Inflammatory macrophage treated with lipopolysaccharide for 4 hours (primary cell): ENCODE results near the gene ISLR.

ENCODE experiments used
- DNase-seq: peaks from one replicate; pipeline ENCODE4 v3.0.0-alpha.2; 2020

Gene ISLR, protein sequence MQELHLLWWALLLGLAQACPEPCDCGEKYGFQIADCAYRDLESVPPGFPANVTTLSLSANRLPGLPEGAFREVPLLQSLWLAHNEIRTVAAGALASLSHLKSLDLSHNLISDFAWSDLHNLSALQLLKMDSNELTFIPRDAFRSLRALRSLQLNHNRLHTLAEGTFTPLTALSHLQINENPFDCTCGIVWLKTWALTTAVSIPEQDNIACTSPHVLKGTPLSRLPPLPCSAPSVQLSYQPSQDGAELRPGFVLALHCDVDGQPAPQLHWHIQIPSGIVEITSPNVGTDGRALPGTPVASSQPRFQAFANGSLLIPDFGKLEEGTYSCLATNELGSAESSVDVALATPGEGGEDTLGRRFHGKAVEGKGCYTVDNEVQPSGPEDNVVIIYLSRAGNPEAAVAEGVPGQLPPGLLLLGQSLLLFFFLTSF

GRCh38 chr15:74173380-74174218 is at the start of gene ISLR:
Gene ISLR (plus strand): TSS chr15:74173710. CDS start chr15:74174859, 1,149 bp downstream.
- DNase-seq: no peak

DNA sequence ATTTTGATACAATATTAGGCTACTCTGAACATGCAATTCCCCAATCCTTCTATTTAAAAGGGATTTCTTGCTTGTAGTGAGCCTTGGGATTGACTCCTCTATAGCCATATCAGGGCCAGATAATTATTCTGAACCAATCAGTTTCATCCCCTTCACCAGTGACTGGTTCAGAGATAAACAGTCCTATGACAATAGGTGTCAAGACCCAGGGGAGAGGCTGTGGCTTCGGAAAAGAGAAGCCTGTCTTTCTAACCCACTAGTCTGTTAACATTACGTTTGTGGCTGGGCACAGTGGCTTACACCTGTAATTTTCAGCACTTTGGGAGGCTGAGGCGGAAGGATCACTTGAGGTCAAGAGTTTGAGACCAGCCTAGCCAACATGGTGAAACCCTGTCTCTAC is 49.3 kb upstream of the ISLR start:
- no peak for DNase-seq

DNA sequence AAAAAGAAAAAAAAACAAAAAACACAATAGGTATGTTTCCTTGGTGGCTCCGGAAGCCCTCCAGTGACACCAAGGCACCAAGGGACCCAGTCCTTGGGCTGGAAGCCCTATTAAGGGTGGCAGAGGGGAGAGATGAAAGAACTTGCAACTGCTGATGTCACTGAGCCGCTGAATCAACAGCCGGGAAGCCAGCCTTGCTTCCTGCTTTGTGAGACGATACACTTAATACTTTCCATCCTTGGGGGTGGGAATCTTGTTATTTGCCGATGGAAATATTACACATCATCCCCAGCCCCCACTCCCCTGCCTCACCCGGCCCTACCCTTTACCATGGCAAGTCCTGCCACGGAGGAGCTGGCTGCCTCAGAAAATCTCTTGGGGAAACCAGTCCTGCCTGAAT is 48.8 kb upstream of the ISLR start:
- DNase-seq: no peak

DNA sequence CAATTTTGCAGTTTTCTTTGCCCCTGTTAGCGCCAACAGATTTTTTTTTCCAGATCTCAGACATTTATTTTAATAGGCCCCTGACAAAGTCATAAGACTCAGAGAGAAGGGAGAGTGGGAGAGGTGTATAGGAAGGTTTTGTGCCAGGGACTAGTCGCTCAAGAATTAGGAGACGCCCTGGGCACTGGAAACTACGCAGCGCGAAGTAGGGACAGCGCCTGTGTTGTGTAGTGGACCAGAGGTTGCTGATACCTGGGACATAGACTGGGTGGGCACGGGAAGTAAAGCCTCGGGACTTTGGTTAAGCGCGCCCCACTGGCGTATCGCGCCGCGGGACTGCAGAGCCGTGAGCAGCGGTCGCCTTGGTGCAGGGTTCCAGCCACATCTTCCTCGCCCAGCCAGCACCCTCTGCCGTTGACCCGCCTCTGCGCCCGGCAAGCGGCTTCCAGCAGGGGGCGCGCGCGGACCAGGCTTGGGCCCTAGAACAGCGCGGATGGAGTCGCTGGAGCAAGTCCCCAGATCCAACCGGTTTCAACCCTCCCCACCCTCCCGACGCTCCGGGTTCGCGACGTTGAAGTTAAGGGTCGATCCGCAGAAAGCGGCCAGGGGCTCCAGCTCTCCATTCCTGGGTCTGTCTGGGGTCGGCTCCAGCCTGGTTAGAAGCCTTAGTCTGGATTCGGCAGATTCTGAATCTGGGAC is 46.1 kb upstream of the ISLR start:
- peak; percentile 77 for DNase-seq

GRCh38 chr15:74127954-74128784 is 45.3 kb upstream of the ISLR start:
- DNase-seq: no peak

DNA sequence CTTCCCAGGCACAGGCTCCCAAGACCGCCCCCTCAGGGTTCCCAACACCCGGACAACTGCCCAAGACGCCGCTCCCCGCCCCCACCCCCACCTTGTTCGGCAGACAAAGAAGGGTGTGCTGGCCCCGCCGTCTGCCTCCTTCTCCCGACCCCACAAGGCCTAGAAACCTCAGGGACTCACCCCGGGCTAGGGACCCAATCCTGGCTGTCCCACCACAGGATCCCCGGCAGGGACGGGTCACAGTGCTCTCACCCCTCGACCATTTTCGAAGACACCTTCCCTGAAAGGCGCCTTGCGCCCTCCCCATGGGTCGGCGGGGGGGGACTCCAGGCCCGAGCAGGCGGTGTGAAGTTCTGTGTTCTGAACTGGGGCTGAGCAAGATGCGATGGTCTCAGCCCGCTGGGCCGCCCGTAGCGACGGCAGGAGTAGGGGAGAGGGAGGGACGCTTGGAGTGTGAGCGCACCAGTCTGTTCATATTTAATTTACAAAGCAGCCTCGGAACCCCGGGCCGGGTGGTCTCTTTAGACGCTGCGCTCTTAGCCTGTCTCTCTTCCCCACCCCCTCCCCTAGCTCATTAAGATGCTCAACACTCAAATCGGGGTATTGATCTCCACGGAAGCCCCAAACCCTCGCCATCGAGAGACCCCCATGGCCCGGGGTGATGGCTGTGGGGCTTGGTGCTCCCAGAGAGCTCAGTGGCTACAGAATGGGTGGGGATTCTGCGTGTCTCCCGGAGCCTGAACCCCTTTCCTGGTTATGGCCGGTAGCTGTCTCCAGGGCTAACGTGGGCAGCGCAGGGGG is 44.5 kb upstream of the ISLR start:
- DNase-seq: no peak

DNA sequence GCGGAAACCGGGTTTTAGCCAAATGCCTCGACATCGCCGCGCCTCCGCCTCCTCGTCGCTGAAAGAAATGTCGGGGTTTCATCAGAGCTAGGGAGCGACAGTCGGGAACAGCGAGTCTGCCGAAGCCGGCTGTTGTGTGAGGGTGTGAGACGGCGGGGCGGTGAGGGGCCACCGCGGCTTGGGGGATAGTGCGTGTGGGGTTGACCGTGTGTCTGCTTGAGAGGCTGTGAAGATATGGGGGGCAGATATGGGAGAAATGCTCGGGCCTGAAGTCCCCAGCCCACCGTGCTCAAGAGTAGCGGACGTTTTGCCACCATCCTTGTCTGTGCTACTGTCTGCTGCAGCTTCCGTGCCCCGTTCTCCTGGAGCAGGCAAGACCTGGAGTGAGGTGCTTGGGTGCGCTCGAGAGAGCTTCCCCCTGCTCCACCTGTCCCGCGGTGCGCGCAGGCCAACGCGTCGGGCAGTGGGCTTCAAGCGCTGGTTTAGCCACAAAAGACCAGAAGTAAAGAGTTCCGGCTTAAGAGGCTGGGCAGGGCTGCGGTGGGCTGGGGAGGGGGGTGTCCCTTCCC is 43.8 kb upstream of the ISLR start:
- DNase-seq: no peak

DNA sequence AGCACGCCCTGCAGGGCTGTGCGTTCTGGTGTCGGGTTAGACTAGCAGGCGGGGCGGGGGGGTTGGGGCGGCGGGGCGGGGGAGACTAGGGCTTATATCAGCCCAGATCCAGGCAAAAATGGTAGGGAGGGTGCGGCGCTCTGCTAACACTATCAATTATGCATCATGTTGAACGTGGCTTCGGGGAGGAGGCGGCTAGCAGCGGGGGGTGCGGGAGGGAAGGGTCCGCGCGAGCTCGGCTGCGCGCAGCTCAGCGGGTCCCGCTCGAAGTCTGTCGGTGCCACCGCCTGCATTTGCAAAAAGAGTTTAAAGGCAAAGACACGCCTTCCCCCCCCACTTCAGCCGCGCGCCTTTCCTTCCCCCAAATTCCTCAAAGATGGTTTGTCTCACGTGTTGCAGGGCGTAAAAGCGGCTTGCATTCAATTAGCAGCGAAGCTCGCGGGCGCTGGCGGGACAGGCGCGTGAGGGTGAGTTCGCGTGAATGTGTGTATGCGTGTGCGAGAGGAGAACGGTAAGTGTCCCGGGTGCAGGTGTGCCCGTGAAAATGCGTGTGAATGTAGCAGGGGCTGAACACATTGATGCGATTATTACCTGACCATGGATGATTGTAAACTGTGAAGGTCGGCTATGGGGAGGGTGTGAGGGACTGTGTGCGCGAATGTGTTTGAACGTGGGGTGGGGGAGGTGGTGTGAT is 43.2 kb upstream of the ISLR start, which contains the start of gene ISLR2:
ISLR2 (plus strand) TSS at position 432 of the 694 bp plus-strand sequence. CDS start 2,169 bp downstream, outside the sequence.
- DNase-seq: no peak

DNA sequence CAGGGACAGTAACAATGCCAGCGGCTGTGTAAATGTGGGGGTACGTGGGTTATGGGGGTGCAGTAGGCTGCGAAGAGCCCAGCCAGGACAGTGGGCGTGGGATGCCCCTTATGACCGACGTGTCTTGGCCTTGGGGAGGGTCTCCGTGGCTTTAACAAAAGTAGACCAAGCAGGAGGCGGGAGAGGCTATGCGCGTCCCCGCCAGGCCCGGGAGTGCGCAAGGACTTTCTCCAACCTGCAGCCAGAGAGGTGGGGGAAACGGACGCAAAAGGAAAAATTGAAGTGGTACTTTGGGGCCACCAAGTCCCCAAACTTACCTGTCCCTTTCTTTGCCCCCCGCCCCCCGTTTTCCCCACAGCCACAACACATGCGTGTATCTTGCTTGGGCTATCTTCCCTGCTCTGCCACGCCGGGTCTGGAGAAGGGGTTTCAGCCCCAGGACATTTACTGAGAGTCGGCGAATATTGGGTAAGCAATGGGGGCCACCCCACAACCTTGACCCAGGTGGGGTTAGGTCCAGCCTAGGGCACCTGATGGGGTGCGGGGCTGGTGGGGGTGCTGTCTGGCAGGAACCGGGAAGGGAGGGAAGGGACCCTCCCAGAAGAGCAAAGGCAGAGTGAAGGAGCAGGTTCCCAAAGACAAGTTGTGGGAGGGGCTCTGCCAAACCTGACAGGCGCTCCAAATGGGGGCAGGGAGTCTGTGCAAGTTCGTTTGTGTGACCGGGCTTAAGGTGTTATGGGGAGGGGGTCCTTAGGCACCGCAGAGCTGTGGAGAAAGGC is 42.5 kb upstream of the ISLR start:
- DNase-seq: no peak

- DNase-seq: no peak
Observed at GRCh38 chr15:74131628-74132413, 41.7 kb upstream of the ISLR start.

GRCh38 chr15:74132681-74133651 is 40.5 kb upstream of the ISLR start:
- DNase-seq: no peak

GRCh38 chr15:74133694-74134386 is 39.7 kb upstream of the ISLR start:
- DNase-seq: no peak

DNA sequence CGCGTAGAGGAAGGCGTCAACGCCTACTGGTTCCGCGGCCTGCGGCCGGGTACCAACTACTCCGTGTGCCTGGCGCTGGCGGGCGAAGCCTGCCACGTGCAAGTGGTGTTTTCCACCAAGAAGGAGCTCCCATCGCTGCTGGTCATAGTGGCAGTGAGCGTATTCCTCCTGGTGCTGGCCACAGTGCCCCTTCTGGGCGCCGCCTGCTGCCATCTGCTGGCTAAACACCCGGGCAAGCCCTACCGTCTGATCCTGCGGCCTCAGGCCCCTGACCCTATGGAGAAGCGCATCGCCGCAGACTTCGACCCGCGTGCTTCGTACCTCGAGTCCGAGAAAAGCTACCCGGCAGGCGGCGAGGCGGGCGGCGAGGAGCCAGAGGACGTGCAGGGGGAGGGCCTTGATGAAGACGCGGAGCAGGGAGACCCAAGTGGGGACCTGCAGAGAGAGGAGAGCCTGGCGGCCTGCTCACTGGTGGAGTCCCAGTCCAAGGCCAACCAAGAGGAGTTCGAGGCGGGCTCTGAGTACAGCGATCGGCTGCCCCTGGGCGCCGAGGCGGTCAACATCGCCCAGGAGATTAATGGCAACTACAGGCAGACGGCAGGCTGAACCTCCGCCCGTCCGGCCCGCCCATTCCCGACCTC is 39.0 kb upstream of the ISLR start:
- peak; percentile 62 for DNase-seq

DNA sequence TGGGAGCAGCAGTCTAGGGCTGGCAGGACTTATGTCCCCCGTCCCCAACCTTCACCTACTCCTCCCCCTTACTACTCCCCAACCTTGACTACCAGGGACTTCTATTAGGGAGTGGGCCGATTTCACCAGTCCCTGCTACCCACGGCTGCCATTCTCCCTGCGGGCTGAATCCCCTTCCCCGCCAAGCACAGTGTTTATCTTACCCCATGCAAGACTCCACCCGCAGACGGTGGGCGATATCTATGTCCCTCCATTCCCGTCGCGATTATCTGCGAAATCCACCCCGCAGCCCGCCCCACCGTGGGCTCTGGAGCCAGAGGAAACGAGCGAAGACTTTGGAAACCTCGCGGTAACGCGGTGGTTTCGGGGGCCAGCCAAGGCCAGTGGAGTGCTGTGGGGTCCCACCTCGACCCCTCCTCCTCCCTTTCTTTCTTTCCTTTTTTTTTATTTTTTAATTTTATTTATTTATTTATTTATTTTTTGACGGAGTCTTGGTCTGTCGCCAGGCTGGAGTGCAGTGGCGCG is 38.4 kb upstream of the ISLR start:
- DNase-seq: no peak

DNA sequence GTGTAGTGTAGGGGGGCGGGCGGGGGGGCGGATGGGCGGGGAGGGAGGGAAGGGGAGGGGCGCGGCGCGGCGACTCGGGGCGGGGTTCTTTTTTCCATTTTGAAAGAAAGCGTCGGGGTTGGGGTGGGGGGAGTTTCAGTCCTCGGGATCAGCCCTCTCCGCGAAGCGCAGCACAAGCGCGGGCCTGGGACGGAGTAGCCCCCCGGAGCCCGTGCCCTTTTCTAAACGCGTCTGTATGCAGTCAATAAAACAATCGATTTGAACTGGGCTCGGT is 37.0 kb upstream of the ISLR start:
- no peak for DNase-seq

- no peak for DNase-seq
Observed at GRCh38 chr15:74136814-74137536, 36.5 kb upstream of the ISLR start.
